ENCODE results near the gene ZDHHC14. TPM values are rescaled to one million over a fixed set of nuclear protein-coding genes. Genes with fewer than 3 reads are reported as not detected.

The ZDHHC14 gene
- total and polyA plus RNA-seq, 2 experiments from 2014 or later, result 3.0 to 7.4 TPM

- TF ChIP-seq ZNF462 (CRISPR knock-in tag; IDR thresholded peaks at IDR 0.05) (no peak), STAT1 (IDR thresholded peaks at IDR 0.05; ENCODE audit: unreplicated experiment) (no peak)
Observed at GRCh38 chr6:157569543-157569942, 188.6 kb downstream of the ZDHHC14 start (continued).

- H3K36me3 ChIP-seq (ENCODE audit: insufficient read depth), result no peaks in the 10 kb centered on the region
- TF ChIP-seq REST (IDR thresholded peaks at IDR 0.05; ENCODE audit: unreplicated experiment) (no peak), JUNB (IDR thresholded peaks at IDR 0.05; ENCODE audit: unreplicated experiment) (no peak), NANOG (IDR thresholded peaks at IDR 0.05; ENCODE audit: borderline replicate concordance) (no peak)
- peaks cover 8% of the 10 kb centered on the region for H3K27me3 Mint-ChIP-seq (ENCODE audit: insufficient read depth, low read depth, poor library complexity)
Observed at GRCh38 chr6:157570104-157570503, 189.1 kb downstream of the ZDHHC14 start.

More at GRCh38 chr6:157570104-157570503, 189.1 kb downstream of the ZDHHC14 start:
- H3K27ac Mint-ChIP-seq, result no peak overlapping the region
- no peaks in the 10 kb centered on the region; the same call in 2 of the 3 replicates for H3K36me3 Mint-ChIP-seq (ENCODE audit: low read depth)
- no peak overlapping the region for H3K4me2 ChIP-seq
- H3K4me3 ChIP-seq, result no peak overlapping the region
- H3K27me3 ChIP-seq (ENCODE audit: insufficient read depth), result no peaks in the 10 kb centered on the region
- no peaks in the 10 kb centered on the region for H3K79me2 ChIP-seq (replicated peaks; ENCODE audit: insufficient read depth)
- peaks cover 8% of the 10 kb centered on the region; the same call in 2 of the 3 replicates for H3K9me3 Mint-ChIP-seq
- H4K20me1 ChIP-seq (replicated peaks; ENCODE audit: insufficient read depth), result no peaks in the 10 kb centered on the region
- DNase-seq (ENCODE audit: low spot score), result no peak
- no peak overlapping the region for H2AFZ ChIP-seq
- no peak overlapping the region for H3K4me3 Mint-ChIP-seq
- peaks cover 12% of the 10 kb centered on the region; the same call in 2 of the 3 replicates for H3K4me1 Mint-ChIP-seq
- H3K4me1 ChIP-seq (ENCODE audit: insufficient read depth), result no peaks in the 10 kb centered on the region
- H3K27ac ChIP-seq (ENCODE audit: low read depth), result no peak overlapping the region
- no peaks in the 10 kb centered on the region for H3F3A ChIP-seq (replicated peaks; ENCODE audit: low read depth)
- ATAC-seq, result no peak
- no peaks in the 10 kb centered on the region for H3K9me2 ChIP-seq (ENCODE audit: insufficient read depth)
